GM18867 (cell line): ENCODE results near the gene MED13L.

Experiments used
- ATAC-seq: cut with Tn5 transposase; IDR thresholded peaks from one replicate; pipeline ENCODE4 v1.9.1; 2021; ENCODE audit warnings: mild to moderate bottlenecking, moderate library complexity; ENCODE audit not compliant: unreplicated experiment

The MED13L gene

GRCh38 chr12:116216022-116216756 lies 61.3 kb downstream of the MED13L start:
- no peak for ATAC-seq

- no peak for ATAC-seq
These were observed 62.5 kb downstream of the MED13L start for GRCh38 chr12:116215023-116215422.

DNA sequence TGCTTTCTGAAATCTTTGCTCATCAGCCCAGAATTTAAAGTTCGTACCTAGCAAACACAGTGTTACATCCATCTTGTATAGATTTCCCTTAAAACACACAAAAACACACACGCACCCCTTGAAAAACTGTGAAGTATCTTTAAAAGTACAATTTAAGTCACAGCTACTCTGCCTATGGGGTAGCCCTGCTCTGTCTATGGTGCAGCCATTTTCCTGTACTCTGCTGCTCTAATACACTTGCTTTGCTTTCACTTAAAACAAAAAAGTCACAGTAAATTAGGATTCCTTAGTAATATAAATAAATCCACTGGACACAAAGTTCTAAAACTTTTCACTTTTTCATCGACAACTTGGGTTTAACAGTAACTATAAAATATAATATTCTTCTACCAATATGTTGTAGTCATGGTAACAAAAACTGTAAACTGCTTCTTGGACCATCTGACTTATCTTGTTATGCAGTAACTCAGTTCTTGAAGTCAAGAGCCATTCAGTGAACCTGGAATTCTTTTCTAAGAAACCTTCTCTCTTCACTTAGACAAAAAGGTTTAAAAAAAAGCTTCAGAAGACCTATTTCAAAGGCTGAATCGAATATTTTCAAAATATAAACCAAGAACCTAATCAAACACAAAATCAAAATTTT lies 63.5 kb downstream of the MED13L start:
- no peak for ATAC-seq

GRCh38 chr12:116213014-116213413 lies 64.5 kb downstream of the MED13L start:
- no peak for ATAC-seq

GRCh38 chr12:116210762-116211161 lies 66.7 kb downstream of the MED13L start:
- ATAC-seq, result no peak

DNA sequence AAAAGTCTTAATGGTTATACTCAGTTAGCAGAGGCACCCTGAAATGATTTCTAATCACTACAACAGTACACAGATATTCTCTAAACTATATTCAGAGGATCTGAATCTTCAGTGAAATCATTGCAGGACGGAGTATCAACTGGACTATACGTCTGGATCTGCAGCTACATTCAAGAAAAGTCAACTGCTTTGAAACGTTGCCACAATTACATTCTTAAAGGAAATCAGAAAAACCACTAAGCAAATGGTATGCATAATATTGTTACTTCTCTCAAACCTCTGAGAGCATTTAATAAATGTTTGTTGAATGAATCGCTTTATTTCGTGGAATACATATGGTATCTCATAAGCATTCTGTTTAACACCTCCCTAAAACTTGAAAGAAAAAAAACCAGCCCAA lies 67.4 kb downstream of the MED13L start:
- ATAC-seq, result no peak

- ATAC-seq, result no peak
These were observed 68.0 kb downstream of the MED13L start for GRCh38 chr12:116209503-116209902.

DNA sequence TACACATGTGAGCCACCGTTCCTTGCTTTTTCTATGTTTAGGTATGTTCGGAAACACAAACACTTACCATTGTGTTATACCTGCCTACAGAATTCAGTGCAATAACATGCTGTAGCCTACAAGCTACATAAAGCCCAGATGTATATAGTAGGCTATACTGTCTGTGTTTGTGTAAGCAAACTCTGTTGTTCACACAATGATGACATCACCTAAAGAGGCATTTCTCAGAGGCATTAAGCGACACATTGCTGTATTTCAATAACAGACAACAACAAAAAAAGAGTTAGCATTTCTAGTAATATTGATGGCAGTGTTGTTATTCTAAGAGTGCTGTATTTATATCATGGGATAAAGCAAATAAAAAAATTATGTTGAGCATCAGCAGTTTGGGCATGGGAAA lies 70.2 kb downstream of the MED13L start:
- ATAC-seq, result no peak

DNA sequence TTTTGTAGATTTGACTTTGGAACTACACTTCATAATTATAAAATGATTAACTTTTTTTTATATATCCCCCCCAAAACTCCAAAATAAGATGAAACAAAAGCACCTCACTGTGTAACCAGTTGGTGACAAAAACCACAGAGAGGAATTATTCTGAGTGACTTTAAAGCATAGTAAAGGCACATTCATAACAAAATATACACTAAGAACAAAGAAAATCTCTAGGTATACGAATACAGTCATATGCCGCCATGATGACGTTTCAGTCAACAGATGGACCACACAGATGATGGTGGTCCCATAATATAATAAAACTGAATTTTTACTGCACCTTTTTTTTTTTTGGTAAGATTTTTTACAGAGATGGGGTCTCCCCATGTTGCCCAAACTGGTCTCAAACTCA lies 70.7 kb downstream of the MED13L start:
- ATAC-seq, result no peak

DNA sequence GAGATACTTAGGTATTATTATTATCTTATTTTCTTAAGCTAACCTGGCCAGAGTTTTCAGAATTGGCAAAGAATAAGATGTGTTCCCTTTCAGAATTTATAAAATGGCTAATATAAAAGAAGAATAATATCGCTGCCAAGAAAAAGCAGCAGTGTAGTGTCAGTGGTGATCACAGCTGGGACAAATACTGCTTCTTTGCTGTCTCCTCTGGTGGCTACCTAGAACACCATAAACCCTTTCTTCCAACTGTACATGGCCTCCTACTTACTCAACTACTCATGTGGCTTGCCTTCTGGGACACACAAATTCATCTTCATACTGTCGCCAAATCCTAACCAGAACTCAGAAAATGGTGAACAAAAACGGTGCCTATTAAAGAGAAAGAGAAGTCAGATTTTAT lies 72.7 kb downstream of the MED13L start:
- ATAC-seq, result no peak

GRCh38 chr12:116204169-116204568 lies 73.3 kb downstream of the MED13L start:
- no peak for ATAC-seq

GRCh38 chr12:116202940-116203339 lies 74.6 kb downstream of the MED13L start:
- no peak for ATAC-seq

- ATAC-seq, result no peak
These were observed 75.1 kb downstream of the MED13L start for GRCh38 chr12:116202433-116202832.

DNA sequence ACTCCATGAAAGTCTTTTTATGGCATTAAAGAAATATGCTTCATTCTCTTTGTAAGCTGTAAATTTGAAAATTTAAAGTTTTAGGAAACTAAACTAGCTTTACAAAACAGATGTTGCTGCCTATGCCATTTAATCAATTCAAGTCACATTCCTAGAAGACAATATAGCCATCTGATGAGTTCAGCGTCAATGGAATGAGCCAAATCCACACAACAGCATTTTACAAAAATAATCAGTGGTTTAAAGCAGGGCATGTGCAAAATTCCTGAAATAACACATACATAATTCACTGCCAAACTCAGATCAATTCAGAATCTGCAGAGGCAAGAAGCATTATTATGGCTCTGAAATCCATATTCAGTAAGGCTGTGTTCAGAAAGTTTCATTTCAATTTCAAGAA lies 75.6 kb downstream of the MED13L start:
- no peak for ATAC-seq

GRCh38 chr12:116201359-116201758 lies 76.1 kb downstream of the MED13L start:
- no peak for ATAC-seq

GRCh38 chr12:116200812-116201211 lies 76.7 kb downstream of the MED13L start:
- no peak for ATAC-seq

DNA sequence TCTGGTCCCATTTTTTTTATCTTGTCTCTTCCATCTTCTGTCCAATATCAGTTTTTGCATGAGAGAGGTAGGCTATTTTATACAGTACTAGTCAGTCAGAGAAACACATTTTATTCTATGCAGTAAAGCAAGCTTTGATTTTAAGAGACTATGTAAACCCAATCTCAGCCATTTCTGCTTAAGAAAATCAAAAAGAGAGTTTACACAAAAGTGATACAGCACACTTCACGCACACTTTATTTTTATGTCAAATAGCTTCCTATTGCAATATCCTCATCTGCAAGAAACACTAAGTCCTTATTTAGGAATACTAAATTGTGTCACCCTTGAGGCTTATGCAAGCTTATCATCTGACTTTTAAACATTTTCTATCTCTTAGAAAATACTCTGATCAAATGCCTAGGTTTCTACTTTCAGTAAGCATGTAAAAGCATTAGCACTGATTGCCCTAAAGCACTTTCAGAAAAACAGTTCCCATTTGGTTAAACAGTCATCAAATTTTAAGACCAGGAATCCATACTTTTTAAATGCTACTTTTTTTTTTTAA lies 78.3 kb downstream of the MED13L start:
- no peak for ATAC-seq

DNA sequence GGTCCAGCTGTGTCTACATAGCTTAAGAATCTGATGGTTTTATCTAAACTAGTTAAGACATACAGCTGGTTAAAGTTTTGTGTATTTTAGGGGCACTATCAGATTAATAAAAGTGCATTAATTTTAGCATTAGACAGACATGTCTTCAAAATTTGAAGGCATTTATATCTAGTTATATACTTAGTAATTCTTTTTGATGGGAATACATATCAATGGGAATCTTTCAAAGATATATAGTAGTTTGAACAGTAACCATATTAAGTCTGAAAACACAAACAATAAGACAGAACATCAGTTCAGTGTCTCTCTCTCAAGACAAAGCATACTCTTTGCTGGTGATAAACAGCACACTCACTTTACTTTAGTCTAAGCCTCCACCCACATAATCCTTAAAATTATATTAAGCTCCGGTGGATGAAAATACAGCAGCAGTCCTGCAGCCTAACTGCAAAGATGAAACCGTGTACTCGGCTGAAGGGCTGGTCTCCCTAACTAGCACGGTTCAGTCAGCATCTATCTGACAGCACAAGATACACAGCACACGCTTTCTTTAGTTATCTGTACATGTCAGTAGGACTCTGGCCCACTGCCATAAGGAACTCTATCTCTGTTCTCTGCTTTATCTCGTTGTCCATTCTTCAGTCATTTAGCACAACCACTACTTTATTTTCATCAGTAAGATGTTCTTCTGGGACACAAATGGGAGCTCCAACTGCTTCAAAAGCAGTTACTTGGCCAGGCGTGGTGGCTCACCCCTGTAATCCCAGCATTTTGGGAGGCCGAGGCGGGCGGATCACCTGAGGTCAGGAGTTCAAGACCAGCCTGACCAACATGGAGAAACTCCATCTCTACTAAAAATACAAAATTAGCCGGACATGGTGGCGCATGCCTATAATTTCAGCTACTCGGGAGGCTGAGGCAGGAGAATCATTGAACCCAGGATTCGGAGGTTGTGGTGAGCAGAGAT lies 80.5 kb downstream of the MED13L start:
- ATAC-seq, result no peak

DNA sequence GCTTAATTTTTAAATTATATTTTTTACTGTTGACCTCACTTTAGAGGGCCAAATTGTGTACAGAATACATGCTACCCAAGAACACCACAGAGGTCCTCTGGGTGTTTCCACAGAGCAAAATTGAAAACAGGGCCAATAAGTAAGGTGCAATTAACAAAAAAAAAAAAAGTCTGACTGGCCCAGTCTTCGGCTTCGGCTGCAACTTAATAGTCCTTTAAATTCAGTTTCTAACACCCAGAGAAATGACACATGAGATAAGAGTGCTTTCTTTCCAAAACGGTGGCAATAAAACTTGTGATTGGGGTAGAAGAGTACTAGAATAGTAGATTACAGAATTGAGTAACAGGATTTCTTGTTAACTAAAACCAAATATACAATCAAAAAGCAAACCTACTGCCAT lies 81.3 kb downstream of the MED13L start:
- no peak for ATAC-seq

DNA sequence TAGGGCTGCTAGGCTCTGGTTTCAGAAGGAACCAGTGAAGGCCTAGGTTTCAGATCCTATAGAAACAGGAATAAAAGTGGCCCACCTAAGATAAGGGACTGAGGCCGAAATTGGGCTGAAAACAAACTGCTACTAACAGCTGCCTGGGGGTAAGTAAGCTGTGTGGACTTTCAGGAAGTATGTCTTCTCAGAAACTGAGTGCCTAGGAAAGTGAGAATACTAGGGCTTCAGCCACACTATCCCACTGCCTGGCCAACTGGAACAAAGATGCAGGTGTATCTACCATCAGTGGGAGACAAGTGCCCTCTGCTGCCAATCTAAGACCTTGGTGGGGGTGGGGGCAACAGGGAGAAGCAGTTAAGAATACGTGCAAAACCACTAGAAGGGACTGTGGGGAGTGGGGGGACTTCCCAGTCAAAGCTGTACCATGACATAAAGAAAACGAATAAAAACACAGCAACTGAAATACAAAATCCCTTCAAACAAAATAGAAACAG lies 82.5 kb downstream of the MED13L start:
- peak; percentile 75 for ATAC-seq

GRCh38 chr12:116189692-116190091 lies 87.8 kb downstream of the MED13L start:
- no peak for ATAC-seq
